Hepatocyte (in vitro differentiated cells): Measurements from ENCODE around the gene KRTAP10-1. TPM values are rescaled to one million over a fixed set of nuclear protein-coding genes. Genes with fewer than 3 reads are reported as not detected.

Experiments used
- DNase-seq: peaks from one replicate; pipeline ENCODE4 v3.0.0-alpha.2; 2016; ENCODE audit warnings: low spot score
- H2AFZ ChIP-seq: fragments of 200-600 bp; sonication (generic); 2 replicates; pipeline ENCODE4 v1.6.0; 2016; ENCODE audit warnings: antibody characterized with exemption, mild to moderate bottlenecking
- H3K27ac ChIP-seq: fragments of 200-600 bp; sonication (generic); 2 replicates; pipeline ENCODE4 v1.5.1; 2016; ENCODE audit warnings: mild to moderate bottlenecking
- H3K27me3 ChIP-seq: fragments of 200-600 bp; sonication (generic); 2 replicates; pipeline ENCODE4 v1.6.1; 2016
- H3K36me3 ChIP-seq: fragments of 200-600 bp; sonication (generic); replicated peaks from 2 replicates; pipeline ENCODE4 v1.5.1; 2016; ENCODE audit warnings: low read depth; ENCODE audit not compliant: insufficient read depth
- H3K4me1 ChIP-seq: fragments of 200-600 bp; sonication (generic); 2 replicates; pipeline ENCODE4 v1.5.1; 2016; ENCODE audit warnings: mild to moderate bottlenecking, moderate library complexity; ENCODE audit not compliant: insufficient read depth
- H3K4me2 ChIP-seq: fragments of 200-600 bp; sonication (generic); 2 replicates; pipeline ENCODE4 v1.6.0; 2016
- H3K4me3 ChIP-seq: fragments of 200-600 bp; sonication (generic); 2 replicates; pipeline ENCODE4 v1.5.1; 2016; ENCODE audit warnings: mild to moderate bottlenecking
- H3K79me2 ChIP-seq: fragments of 200-600 bp; sonication (generic); 2 replicates; pipeline ENCODE4 v1.6.0; 2017; ENCODE audit warnings: mild to moderate bottlenecking
- H3K9me2 ChIP-seq: fragments of 200-600 bp; sonication (generic); replicated peaks from 2 replicates; pipeline ENCODE4 v1.6.0; 2017; ENCODE audit warnings: mild to moderate bottlenecking; ENCODE audit not compliant: insufficient read depth
- H3K9me3 ChIP-seq: fragments of 200-600 bp; sonication (generic); 2 replicates; pipeline ENCODE4 v1.5.1; 2016; ENCODE audit warnings: low read depth, mild to moderate bottlenecking
- H4K20me1 ChIP-seq: fragments of 200-600 bp; sonication (generic); 2 replicates; pipeline ENCODE4 v1.6.0; 2016; ENCODE audit warnings: mild to moderate bottlenecking; ENCODE audit not compliant: insufficient read depth, poor library complexity, severe bottlenecking
- CTCF ChIP-seq: fragments of 200-600 bp; sonication (generic); IDR thresholded peaks from 2 replicates; pipeline ENCODE4 v1.5.1; 2016; ENCODE audit warnings: antibody characterized with exemption, mild to moderate bottlenecking; ENCODE audit not compliant: poor library complexity
- EZH2 ChIP-seq: fragments of 200-600 bp; sonication (generic); IDR thresholded peaks from 2 replicates; pipeline ENCODE4 v1.6.1; 2016; ENCODE audit warnings: antibody characterized with exemption, mild to moderate bottlenecking, borderline replicate concordance
- EZH2phosphoT487 ChIP-seq: fragments of 200-600 bp; sonication (generic); IDR thresholded peaks from one replicate; pipeline ENCODE4 v1.6.1; 2018; ENCODE audit warnings: antibody characterized with exemption, mild to moderate bottlenecking, low read depth, moderate library complexity; ENCODE audit not compliant: unreplicated experiment, severe bottlenecking
- WGBS: methylation state at CpG from one replicate; pipeline ENCODE4 v1.1.6; 2016; ENCODE audit warnings: low lambda C conversion rate; ENCODE audit errors: missing lambda C conversion rate; 5-methylcytosine and 5-hydroxymethylcytosine counted together
- polyA plus RNA-seq: library from polyadenylated mRNA; unstranded; fragments of >200 nt; fragmentation: Nextera tagmentation; extraction: Ambion mirVana; gene quantifications from 2 replicates; pipeline ENCODE4 v1.2.1, GENCODE V29; 2016
- total RNA-seq: library from RNA; depleted of rRNA; stranded (reverse); fragments of >200 nt; gene quantifications from 2 replicates; pipeline ENCODE4 v1.2.3, GENCODE V29; 2014

The KRTAP10-1 gene
- total and polyA plus RNA-seq, 2 experiments from 2014 or later = not detected

GRCh38 chr21:44530221-44530902 lies 9.6 kb downstream of the KRTAP10-1 start:
- no peak overlapping the region for H3K27ac ChIP-seq
- H3K79me2 ChIP-seq = no peaks in the 10 kb centered on the region
- 87% methylated on average over 7 of the region's 7 CpGs for WGBS
- no peak for DNase-seq
- H3K9me2 ChIP-seq = no peaks in the 10 kb centered on the region
- H3K27me3 ChIP-seq = no peaks in the 10 kb centered on the region
- no peak overlapping the region for H3K4me3 ChIP-seq
- no peaks in the 10 kb centered on the region for H3K36me3 ChIP-seq
- no peaks in the 10 kb centered on the region for H3K9me3 ChIP-seq
- no peak overlapping the region for H2AFZ ChIP-seq
- no peak overlapping the region for H3K4me2 ChIP-seq
- no peaks in the 10 kb centered on the region for H4K20me1 ChIP-seq
- no peak for TF ChIP-seq EZH2
- TF ChIP-seq CTCF = no peak
- no peak for TF ChIP-seq EZH2phosphoT487
- no peaks in the 10 kb centered on the region for H3K4me1 ChIP-seq

GRCh38 chr21:44529503-44530125 lies 10.4 kb downstream of the KRTAP10-1 start:
- no peak overlapping the region for H3K4me3 ChIP-seq
- 88% methylated on average over 23 of the region's 23 CpGs for WGBS
- H3K36me3 ChIP-seq = no peaks in the 10 kb centered on the region
- no peak overlapping the region for H3K4me2 ChIP-seq
- H3K4me1 ChIP-seq = no peaks in the 10 kb centered on the region
- TF ChIP-seq CTCF (no peak), EZH2phosphoT487 (no peak), EZH2 (no peak)
- no peaks in the 10 kb centered on the region for H3K79me2 ChIP-seq
- no peaks in the 10 kb centered on the region for H3K9me2 ChIP-seq
- no peaks in the 10 kb centered on the region for H3K27me3 ChIP-seq
- no peak for DNase-seq
- H2AFZ ChIP-seq = no peak overlapping the region
- no peaks in the 10 kb centered on the region for H3K9me3 ChIP-seq
- no peak overlapping the region for H3K27ac ChIP-seq
- no peaks in the 10 kb centered on the region for H4K20me1 ChIP-seq

DNA sequence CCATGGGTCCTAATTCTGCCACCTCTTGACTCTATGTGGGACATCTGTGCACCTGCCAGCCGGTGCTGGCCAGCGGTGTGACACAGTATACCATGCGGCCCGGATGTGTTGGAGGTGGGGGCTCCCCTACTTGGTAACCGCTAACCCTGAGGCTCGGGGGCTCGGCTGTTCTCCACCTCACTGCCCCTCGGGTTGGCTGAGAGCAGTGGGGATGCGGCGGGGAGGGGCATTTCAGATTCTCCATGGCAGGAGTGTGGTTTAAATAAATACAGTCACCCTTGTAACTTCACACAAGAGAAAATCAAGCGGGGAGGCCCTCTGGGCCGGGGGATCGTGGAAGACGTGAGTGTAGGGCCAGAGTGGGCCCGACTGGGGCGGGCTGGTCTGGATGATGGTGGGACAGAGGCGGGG lies 11.0 kb downstream of the KRTAP10-1 start:
- Histone ChIP-seq H3K9me3 (no peaks in the 10 kb centered on the region), H3K4me2 (no peak overlapping the region), H3K4me1 (no peaks in the 10 kb centered on the region), H3K27me3 (no peaks in the 10 kb centered on the region), H3K4me3 (no peak overlapping the region), H4K20me1 (no peaks in the 10 kb centered on the region), H2AFZ (no peak overlapping the region), H3K27ac (no peak overlapping the region), H3K79me2 (no peaks in the 10 kb centered on the region), H3K36me3 (no peaks in the 10 kb centered on the region), H3K9me2 (no peaks in the 10 kb centered on the region)
- DNase-seq = no peak
- 93% methylated on average over 17 of the region's 17 CpGs for WGBS
- TF ChIP-seq EZH2phosphoT487 (no peak), CTCF (no peak), EZH2 (no peak)
